ENCODE data around the gene NLRP12. TPM values are rescaled to one million over a fixed set of nuclear protein-coding genes. Genes with fewer than 3 reads are reported as not detected.

NLRP12 gene
- total and polyA plus RNA-seq, 4 donors: 1.3 to 2.2 (median 1.3) TPM; not detected in 1

DNA sequence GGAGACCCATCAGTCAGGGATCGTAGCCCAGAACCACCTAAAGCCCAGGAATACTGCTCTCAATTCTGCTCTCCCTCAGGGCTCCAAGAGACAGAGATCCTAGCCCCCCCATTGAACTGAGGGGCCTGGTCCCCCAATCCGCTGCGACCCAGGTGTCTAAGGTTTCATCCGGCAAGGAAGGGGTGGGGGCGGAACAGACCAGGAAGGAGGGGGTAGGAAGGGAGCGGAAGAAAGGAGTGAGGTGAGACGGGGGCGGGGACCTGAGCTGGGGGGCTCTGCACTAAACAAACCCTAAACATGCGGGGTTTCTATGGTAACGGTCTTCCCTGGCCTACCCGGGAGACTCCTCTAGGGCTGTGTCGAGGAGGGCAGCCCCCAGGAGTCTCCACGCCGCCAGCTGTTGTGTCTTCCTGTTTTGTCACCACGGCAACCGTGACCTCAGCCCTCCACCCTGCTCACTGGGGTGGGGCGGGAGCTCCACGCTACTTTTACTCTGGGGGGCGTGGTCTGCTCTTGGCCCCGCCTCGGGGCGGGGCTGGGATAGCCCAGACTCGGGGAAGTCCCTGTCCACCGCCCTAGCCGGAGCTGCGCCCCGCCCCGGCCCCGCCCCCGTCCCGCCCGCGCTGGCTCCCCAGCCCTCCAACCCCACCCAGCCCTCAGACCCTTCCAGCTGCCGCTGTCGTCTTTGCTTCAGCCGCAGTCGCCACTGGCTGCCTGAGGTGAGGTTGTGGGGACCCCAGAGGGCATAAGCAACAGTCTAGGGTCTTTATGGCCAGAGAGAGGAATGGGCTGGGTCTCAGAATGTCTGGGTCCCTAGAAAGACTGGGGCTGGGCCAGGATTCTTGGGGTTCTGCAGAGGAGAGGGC, 43.3 kb upstream of the NLRP12 start, which contains the start of gene MYADM:
MYADM (plus strand) TSS at position 659 of the 866 bp plus-strand sequence. CDS start 5,647 bp downstream, outside the sequence.
- H3K27me3 ChIP-seq (ENCODE audit: control insufficient read depth in 1 of 2, insufficient read depth in 2 of 2, low read length in 1 of 2): no peaks in the 10 kb centered on the region
- H3K27ac ChIP-seq (ENCODE audit: low read depth in 1 of 2, low read length in 2 of 2): peak within 1 kb of the TSS; percentile 94 to 98
- H3K36me3 ChIP-seq (ENCODE audit: control insufficient read depth in 1 of 2, insufficient read depth in 2 of 2, low read length in 1 of 2): no peaks in the 10 kb centered on the region
- peak; percentile 99 to 100 for DNase-seq
- peak; percentile 92 for ATAC-seq (ENCODE audit: low FRiP score)
- H3K4me1 ChIP-seq (ENCODE audit: control insufficient read depth in 1 of 2, insufficient read depth in 2 of 2, low read length in 2 of 2): no peaks in the 10 kb centered on the region
- intact Hi-C loops (cut with DNase I): loop anchor here (5.0 to 10.0 kb wide), 5 partner anchors 247 to 1247 kb away; partner anchors contain the start of genes TSEN34 (in 2 of the 2), LENG8 (in 1 of the 2), PPP1R12C (in 1 of the 2) and PRPF31 (in 1 of the 2)
- H3K9me3 ChIP-seq (ENCODE audit: control insufficient read depth, low read length): no peaks in the 10 kb centered on the region
- 0% methylated on average over 31 to 37 of the region's 37 CpGs for WGBS, 2 donors
- peak within 1 kb of the TSS; percentile 91 to 99 for H3K4me3 ChIP-seq (ENCODE audit: low read length in 2 of 2)

DNA sequence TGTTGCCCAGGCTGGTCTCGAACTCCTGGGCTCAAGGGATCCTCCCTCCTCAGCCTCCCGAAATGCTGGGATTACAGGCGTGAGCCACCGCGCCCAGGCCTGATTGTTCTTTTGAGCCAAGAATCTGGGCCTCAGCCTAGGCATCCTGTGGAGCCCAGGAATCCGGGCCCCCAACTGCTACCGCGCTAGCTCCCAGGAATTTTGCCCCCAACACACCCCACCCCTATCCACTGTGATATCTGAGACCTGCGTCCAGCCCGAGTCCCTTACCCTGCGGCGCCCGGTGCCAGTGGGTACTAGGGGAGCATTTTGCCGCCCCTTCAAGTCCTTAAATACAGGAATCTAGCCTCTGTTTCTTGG, 42.7 kb upstream of the NLRP12 start:
- intact Hi-C loops (cut with DNase I): loop anchor here (5.0 to 10.0 kb wide), 5 partner anchors 248 to 1248 kb away; partner anchors contain the start of genes TSEN34 (in 2 of the 2), LENG8 (in 1 of the 2), PPP1R12C (in 1 of the 2) and PRPF31 (in 1 of the 2)
- 3 to 4% methylated on average over 14 of the region's 14 CpGs for WGBS, 2 donors
- DNase-seq: peak; percentile 61 to 79

DNA sequence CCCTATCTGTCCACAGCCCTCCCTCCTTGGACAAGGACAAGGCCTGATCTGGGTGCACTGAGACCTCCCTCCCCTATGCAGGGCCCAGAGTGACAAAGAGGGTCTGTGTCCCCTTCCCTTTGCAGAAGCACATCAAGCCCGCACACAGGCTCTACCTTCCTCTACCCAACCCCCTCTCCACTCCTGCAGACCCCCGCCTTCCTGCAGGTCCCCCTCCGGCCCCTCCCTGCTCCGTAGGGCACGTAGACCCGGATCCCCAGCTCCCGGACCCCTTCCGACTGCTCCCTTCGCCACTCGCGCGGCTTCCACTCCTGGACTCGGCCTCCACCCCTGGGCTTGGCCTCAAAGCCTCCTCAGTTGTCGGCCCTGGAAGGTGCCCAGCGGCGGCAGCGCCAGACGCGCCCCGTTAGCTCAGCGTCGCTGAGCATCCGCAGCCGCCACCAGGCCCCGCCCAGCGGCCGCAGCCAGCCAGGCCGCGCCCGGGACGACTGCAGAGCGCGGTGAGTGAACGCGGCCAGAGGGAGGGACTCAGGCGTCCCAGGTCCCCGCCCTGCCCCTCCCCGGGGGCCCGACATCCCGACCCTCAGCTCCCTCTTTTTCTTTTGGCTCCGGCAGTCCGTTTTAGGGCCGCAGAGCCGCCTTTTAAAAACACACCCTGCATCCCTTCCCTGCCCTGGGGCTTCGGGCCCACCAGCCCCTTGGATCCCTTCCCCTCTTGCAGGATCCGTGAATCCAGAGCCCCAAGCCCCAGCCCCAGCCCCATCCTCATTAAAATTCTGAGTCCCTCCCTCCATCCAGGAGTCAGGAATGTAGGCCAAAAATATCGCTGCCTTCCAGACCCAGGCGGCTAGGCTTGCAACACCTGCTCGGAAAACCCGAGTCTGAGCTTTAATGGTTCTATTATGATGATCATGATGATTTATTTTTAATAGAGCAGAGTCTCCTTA, 42.1 kb upstream of the NLRP12 start:
- intact Hi-C loops (cut with DNase I): loop anchor here (5.0 to 10.0 kb wide), 5 partner anchors 249 to 1249 kb away; partner anchors contain the start of genes TSEN34 (in 2 of the 2), LENG8 (in 1 of the 2), PPP1R12C (in 1 of the 2) and PRPF31 (in 1 of the 2)
- 1% methylated on average over 42 to 50 of the region's 50 CpGs for WGBS, 2 donors
- peak overlapping the region; percentile 58 to 62 for H3K4me3 ChIP-seq (ENCODE audit: low read length in 2 of 2)
- peak; percentile 88 to 94 for DNase-seq
- H3K36me3 ChIP-seq (ENCODE audit: control insufficient read depth in 1 of 2, insufficient read depth in 2 of 2, low read length in 1 of 2): no peaks in the 10 kb centered on the region
- H3K27me3 ChIP-seq (ENCODE audit: control insufficient read depth in 1 of 2, insufficient read depth in 2 of 2, low read length in 1 of 2): no peaks in the 10 kb centered on the region
- H3K9me3 ChIP-seq (ENCODE audit: control insufficient read depth, low read length): no peaks in the 10 kb centered on the region
- no peaks in the 10 kb centered on the region for H3K4me1 ChIP-seq (ENCODE audit: control insufficient read depth in 1 of 2, insufficient read depth in 2 of 2, low read length in 2 of 2)
- H3K27ac ChIP-seq (ENCODE audit: low read depth in 1 of 2, low read length in 2 of 2): peak overlapping the region in 1 of 2 donors; percentile 86
- ATAC-seq (ENCODE audit: low FRiP score): peak; percentile 72

More for the DNA sequence above, 42.7 kb upstream of the NLRP12 start:
- Histone ChIP-seq H3K27me3 (ENCODE audit: control insufficient read depth in 1 of 2, insufficient read depth in 2 of 2, low read length in 1 of 2) (no peaks in the 10 kb centered on the region), H3K4me3 (ENCODE audit: low read length in 2 of 2) (peak overlapping the region; percentile 58 to 62), H3K4me1 (ENCODE audit: control insufficient read depth in 1 of 2, insufficient read depth in 2 of 2, low read length in 2 of 2) (no peaks in the 10 kb centered on the region), H3K36me3 (ENCODE audit: control insufficient read depth in 1 of 2, insufficient read depth in 2 of 2, low read length in 1 of 2) (no peaks in the 10 kb centered on the region), H3K9me3 (ENCODE audit: control insufficient read depth, low read length) (no peaks in the 10 kb centered on the region), H3K27ac (ENCODE audit: low read depth in 1 of 2, low read length in 2 of 2) (peak overlapping the region; percentile 71 to 86)
- no peak for ATAC-seq (ENCODE audit: low FRiP score)

GRCh38 chr19:53865523-53865917, 41.4 kb upstream of the NLRP12 start:
- Histone ChIP-seq H3K4me1 (ENCODE audit: control insufficient read depth in 1 of 2, insufficient read depth in 2 of 2, low read length in 2 of 2) (no peaks in the 10 kb centered on the region), H3K27ac (ENCODE audit: low read depth in 1 of 2, low read length in 2 of 2) (peak overlapping the region in 1 of 2 donors; percentile 4), H3K4me3 (ENCODE audit: low read length in 2 of 2) (no peak overlapping the region), H3K36me3 (ENCODE audit: control insufficient read depth in 1 of 2, insufficient read depth in 2 of 2, low read length in 1 of 2) (no peaks in the 10 kb centered on the region), H3K9me3 (ENCODE audit: control insufficient read depth, low read length) (no peaks in the 10 kb centered on the region), H3K27me3 (ENCODE audit: control insufficient read depth in 1 of 2, insufficient read depth in 2 of 2, low read length in 1 of 2) (no peaks in the 10 kb centered on the region)
- ATAC-seq (ENCODE audit: low FRiP score): no peak
- DNase-seq: no peak
- intact Hi-C loops (cut with DNase I): loop anchor here (5.0 to 10.0 kb wide), 5 partner anchors 249 to 1249 kb away; partner anchors contain the start of genes TSEN34 (in 2 of the 2), LENG8 (in 1 of the 2), PPP1R12C (in 1 of the 2) and PRPF31 (in 1 of the 2)
- 59 to 63% methylated on average over 9 of the region's 9 CpGs for whole genome bisulfite sequencing, 2 donors

- H3K36me3 ChIP-seq (ENCODE audit: control insufficient read depth in 1 of 2, insufficient read depth in 2 of 2, low read length in 1 of 2): no peaks in the 10 kb centered on the region
- H3K4me3 ChIP-seq (ENCODE audit: low read length in 2 of 2): no peak overlapping the region
- no peak overlapping the region for H3K27ac ChIP-seq (ENCODE audit: low read depth in 1 of 2, low read length in 2 of 2)
- no peaks in the 10 kb centered on the region for H3K4me1 ChIP-seq (ENCODE audit: control insufficient read depth in 1 of 2, insufficient read depth in 2 of 2, low read length in 2 of 2)
- H3K27me3 ChIP-seq (ENCODE audit: control insufficient read depth in 1 of 2, insufficient read depth in 2 of 2, low read length in 1 of 2): no peaks in the 10 kb centered on the region
- H3K9me3 ChIP-seq (ENCODE audit: control insufficient read depth, low read length): no peaks in the 10 kb centered on the region
- DNase-seq (no peak), ATAC-seq (ENCODE audit: low FRiP score) (no peak)
- 75 to 76% methylated on average over 6 of the region's 6 CpGs for WGBS, 2 donors
- intact Hi-C loops (cut with DNase I): loop anchor here (10.0 kb wide), 4 partner anchors 250 to 1250 kb away; partner anchors contain the start of genes LENG8 (in 1 of the 2), PPP1R12C (in 1 of the 2), PRPF31 (in 1 of the 2) and TFPT (in 1 of the 2)
Observed at GRCh38 chr19:53864308-53864836, 40.3 kb upstream of the NLRP12 start.

- H3K27me3 ChIP-seq (ENCODE audit: control insufficient read depth in 1 of 2, insufficient read depth in 2 of 2, low read length in 1 of 2): no peaks in the 10 kb centered on the region
- no peak for DNase-seq
- no peak overlapping the region for H3K27ac ChIP-seq (ENCODE audit: low read depth in 1 of 2, low read length in 2 of 2)
- no peaks in the 10 kb centered on the region for H3K9me3 ChIP-seq (ENCODE audit: control insufficient read depth, low read length)
- H3K4me1 ChIP-seq (ENCODE audit: control insufficient read depth in 1 of 2, insufficient read depth in 2 of 2, low read length in 2 of 2): no peaks in the 10 kb centered on the region
- intact Hi-C loops (cut with DNase I): no loop called here
- no peak overlapping the region for H3K4me3 ChIP-seq (ENCODE audit: low read length in 2 of 2)
- no peaks in the 10 kb centered on the region for H3K36me3 ChIP-seq (ENCODE audit: control insufficient read depth in 1 of 2, insufficient read depth in 2 of 2, low read length in 1 of 2)
- WGBS, 2 donors: 89 to 94% methylated on average over 2 of the region's 2 CpGs
- no peak for ATAC-seq (ENCODE audit: low FRiP score)
Observed at GRCh38 chr19:53853707-53854106, 29.6 kb upstream of the NLRP12 start.

DNA sequence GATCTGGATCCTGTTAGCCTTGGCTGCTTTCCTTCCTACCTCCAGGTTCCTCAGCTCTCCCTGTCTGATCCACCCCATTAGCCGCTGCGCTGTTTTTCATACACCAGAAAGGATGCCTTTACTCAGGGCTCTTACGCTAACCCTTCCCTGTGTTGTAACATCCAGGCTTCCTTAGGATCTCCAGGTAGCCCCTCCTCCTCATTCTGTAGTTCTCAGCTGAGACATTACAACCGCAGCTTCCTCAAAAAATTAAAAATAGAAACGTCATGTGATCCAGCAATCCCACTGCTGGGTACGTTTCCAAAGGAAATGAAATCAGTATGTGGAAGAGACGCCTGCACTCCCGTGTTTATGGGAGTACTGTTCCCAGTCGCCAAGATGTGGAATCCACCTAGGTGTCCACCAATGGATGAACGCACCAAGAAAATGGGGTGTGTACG, 25.1 kb upstream of the NLRP12 start:
- WGBS, 2 donors: 39 to 41% methylated on average over 11 of the region's 11 CpGs
- no peak overlapping the region for H3K27ac ChIP-seq (ENCODE audit: low read depth in 1 of 2, low read length in 2 of 2)
- H3K4me3 ChIP-seq (ENCODE audit: low read length in 2 of 2): no peak overlapping the region
- DNase-seq (no peak), ATAC-seq (ENCODE audit: low FRiP score) (peak; percentile 19)
- H3K9me3 ChIP-seq (ENCODE audit: control insufficient read depth, low read length): no peaks in the 10 kb centered on the region
- no peaks in the 10 kb centered on the region for H3K36me3 ChIP-seq (ENCODE audit: control insufficient read depth in 1 of 2, insufficient read depth in 2 of 2, low read length in 1 of 2)
- intact Hi-C loops (cut with DNase I): loop anchor here in 1 of 2 donors (10.0 kb wide), 1 partner anchor 256 kb away; the partner anchor contains the start of genes NDUFA3 and OSCAR
- H3K4me1 ChIP-seq (ENCODE audit: control insufficient read depth in 1 of 2, insufficient read depth in 2 of 2, low read length in 2 of 2): no peaks in the 10 kb centered on the region
- no peaks in the 10 kb centered on the region for H3K27me3 ChIP-seq (ENCODE audit: control insufficient read depth in 1 of 2, insufficient read depth in 2 of 2, low read length in 1 of 2)
